ENCODE data around the gene WDSUB1.

WDSUB1 gene

GRCh38 chr2:159219394-159219998 is 67.0 kb downstream of the WDSUB1 start:
- DNase-seq = no peak

- no peak for DNase-seq
Observed at GRCh38 chr2:159218389-159218788, 68.1 kb downstream of the WDSUB1 start.

DNA sequence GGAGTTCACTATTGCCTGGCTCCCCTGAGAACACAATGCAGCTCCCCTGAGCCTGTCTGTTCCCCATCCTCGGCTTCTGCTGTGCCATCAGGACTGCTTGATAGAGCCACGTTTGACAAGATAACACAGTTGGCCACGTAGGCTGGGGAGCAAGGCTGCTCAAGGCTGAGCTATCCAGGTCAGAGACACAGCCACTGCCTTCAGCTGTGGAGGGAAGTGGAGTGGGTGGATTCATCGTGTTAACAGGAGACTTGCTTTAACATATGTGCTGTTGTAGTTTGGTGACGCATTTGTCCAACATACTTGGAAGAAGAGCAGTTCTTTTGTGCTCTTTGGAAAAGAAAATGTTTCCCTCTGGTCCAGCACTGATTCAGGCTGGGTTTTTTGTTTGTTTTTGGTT is 68.8 kb downstream of the WDSUB1 start:
- no peak for DNase-seq

DNA sequence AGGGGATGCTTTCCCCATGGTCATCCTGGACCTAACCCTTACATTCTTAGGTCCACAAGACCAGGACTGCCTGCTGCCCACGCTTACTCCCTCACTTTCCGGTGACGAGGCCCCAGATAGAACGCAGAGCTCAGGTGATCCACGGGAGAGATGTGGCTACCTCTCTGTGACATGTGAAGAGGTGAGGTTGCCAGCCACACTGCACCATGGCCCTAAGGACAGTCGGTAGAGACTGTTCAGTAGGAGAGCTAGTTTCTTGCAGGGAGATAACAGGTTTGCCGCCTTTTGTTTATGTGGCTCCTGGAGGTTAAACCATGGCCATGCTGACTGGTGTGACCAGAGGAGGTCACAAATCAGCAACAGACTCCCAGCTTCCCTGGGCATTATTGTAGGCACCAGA is 71.4 kb downstream of the WDSUB1 start:
- DNase-seq = no peak

DNA sequence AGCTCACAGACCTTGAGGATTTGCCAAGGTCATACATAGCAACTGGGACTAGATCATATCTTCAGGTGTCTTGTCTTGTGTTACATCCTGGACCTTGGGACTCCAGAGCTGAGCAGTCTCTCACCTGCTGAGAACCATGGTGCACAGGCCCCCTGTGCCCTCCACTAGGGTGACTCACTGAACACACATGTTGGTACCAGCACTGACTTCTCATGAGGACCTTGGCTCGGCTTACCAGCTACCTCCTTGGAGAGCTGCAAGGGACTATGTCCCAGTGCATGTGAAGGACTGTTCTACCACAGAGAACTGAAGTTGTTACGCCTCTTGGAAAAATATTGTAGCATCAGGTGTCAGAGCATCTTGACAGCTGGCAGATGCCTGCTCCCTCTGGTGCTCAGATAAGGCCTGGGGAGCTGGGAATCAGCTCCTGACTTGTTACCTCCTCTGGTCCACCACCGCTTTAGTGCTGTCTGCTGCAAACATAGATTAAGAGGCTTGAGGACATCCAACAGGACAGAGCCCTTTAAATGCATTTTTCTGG is 72.1 kb downstream of the WDSUB1 start:
- no peak for DNase-seq

DNA sequence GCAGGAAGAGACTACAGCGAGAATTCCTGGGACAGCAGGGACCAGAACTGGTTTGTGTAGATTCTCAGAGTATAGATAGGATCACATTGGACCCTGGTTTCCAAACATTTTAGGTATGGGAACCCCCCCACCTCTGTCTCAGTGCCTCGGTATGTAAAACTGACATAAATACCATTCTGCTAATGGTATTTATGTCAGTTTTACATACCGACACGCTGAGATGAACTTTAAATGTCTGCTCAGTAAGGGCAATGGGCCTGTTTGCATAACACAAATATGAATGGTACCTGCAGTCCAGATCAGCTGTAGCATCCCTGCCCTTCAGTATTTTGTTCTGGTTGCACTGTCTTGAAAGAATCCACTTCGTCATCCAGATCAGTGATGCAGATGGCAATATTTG is 73.2 kb downstream of the WDSUB1 start:
- no peak for DNase-seq

GRCh38 chr2:159211447-159212396 is 74.8 kb downstream of the WDSUB1 start:
- DNase-seq = no peak

- no peak for DNase-seq
Observed at GRCh38 chr2:159209341-159210306, 76.9 kb downstream of the WDSUB1 start.

GRCh38 chr2:159208438-159208837 is 78.1 kb downstream of the WDSUB1 start:
- no peak for DNase-seq

DNA sequence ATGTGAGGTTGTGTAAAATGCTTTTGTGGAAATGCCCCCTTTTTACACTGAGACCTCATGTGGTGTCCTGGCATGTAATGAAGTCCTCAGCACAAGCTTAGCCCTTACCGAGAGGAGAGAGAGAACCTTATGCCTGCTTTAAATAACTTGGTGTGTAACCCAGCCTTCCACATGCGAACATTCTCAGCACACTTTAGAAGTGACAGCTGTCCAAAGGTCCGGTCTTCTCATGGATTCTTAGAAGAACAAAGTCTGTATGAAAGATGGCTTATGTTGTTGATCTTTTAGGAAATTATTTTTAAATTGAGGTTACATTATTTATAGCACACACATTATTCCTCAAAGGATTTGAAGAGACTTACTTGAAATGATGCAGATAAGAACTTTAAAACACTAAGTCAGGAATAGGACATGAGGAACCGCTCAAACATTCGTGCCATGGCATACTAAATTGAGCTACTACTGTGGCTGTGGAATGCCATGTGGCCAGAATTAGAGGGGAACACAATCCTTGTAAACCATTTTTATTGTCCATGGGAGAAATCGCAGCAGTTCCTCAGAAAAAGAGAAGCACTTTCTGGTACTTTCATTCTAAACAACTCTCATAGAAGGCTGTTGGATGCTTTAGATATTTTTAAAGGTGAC is 79.6 kb downstream of the WDSUB1 start:
- no peak for DNase-seq

GRCh38 chr2:159204381-159205144 is 81.9 kb downstream of the WDSUB1 start:
- DNase-seq = no peak

DNA sequence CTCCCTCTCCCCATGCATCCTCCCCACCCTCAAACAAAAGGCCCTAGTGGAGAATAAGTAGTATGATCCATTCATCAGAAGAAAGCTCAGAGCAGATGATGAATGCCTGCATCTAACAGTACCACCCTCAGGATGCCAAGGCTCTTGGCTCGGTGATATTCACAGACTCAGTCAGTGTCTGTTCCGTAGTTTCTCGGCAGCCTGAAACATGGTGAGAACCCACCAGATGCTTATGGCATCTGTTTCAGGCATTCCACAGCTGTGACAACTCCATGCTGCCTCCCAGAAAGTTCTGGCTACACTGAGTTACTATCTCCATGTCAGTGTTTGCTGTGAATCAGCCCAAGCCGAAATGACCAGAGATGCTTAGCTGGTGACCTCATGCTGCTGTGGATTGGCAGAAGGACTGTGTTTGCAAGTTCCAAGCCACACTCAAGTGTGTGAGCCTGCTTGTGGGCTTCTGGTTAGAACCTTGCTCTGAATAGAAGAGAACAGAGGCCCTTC is 83.9 kb downstream of the WDSUB1 start:
- no peak for DNase-seq

DNA sequence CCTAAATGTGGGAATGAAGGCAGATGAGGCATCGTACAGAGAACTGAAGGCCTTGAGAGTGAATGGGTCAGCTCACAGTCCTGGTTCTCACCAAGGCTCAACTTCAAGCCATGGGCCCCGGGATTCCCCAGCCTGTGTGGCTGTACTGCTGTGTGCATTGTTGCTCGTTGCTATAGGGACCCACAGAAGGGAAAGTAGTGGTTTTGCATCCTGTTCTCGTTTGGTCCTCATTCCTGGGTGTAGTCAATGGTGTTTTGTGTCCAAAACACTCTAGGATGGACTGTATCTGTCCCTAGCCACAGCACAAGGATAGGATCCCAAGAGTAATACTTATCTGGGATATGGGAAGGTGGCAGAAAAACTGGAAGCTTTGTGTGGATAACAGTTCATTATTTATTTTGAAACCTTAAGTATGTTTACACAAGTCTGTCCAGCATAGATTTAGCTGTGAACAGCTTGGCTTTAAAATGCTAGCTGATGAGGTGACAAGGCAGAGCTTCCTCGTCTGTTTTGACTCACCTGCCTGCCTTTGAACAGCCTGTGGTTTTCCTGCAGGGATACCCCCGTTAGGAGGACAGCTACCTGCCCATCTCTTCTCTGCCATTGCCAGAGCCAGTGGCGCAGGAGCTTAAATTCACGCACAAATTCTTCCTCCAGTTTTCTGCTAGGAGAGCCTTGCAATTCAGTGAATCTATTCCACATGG is 85.0 kb downstream of the WDSUB1 start:
- DNase-seq = no peak

DNA sequence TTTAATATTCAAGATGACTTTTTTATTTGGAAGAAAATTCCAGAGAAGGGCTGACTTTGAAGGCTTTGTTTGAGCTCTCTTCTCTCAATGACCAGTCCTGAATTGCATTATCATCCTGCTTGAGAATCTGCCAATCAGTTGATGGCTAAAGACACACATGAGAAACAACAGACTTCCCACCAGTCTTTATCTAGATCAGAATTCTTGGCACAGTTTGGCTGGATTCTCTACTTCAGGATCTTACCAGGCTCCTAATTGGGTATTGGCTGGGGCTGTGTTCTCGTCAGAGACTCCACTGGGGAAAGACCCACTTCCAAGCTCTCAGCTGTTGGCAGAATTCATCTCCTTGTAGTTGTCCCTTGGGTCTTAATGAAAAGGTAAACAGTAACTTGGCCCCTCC is 86.0 kb downstream of the WDSUB1 start:
- no peak for DNase-seq

DNA sequence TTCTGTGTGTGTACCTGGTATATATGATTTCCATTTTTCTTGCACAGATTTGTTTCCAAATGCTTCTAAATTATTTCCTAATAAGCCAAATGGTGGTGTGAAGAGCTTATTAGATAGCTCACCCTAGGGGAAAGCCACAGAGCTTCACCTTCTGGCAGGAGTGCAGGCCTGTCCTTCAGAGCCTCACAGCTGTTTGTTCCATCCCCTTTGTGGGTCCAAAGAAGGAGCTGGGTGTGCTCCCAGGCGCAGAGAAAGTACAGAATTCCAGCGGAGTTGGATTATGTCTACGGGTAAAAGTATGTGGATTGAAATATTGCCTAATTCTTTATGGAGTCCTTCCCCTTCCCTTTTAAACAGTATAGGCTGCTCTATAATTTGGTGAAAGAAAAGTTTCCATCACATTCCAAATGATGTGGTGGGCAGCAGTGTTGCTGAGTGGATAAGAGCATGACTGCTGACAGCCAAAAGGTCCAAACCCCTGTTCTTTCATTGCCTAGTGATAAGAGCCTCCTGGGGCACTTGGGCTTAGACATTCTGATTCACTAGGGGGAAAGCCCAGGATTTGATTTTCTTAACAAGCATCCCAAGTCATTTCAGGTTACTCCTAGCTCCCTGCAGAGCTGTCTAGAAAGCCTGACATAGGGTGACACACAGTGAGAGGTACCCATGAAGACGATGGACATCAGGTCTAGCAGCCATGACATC is 86.6 kb downstream of the WDSUB1 start:
- no peak for DNase-seq

DNA sequence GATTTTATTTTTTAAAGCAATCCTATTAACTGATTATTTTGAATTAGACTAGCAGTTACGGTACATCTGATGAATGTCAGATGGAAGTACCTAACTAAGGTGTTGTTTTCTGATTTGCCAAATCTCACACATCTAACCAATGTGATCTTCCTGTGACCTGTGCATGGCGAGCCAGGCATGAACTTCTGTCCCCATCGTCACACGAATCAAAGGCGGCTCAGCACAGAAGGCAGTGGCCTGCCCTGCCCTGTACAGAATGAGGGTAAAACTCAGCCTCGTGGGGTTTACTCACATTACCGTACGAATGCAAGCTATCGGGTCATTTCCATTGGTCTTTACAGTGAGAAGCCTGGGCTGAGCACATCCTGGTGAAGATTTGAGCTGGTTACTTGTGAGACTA is 87.3 kb downstream of the WDSUB1 start:
- DNase-seq = no peak

DNA sequence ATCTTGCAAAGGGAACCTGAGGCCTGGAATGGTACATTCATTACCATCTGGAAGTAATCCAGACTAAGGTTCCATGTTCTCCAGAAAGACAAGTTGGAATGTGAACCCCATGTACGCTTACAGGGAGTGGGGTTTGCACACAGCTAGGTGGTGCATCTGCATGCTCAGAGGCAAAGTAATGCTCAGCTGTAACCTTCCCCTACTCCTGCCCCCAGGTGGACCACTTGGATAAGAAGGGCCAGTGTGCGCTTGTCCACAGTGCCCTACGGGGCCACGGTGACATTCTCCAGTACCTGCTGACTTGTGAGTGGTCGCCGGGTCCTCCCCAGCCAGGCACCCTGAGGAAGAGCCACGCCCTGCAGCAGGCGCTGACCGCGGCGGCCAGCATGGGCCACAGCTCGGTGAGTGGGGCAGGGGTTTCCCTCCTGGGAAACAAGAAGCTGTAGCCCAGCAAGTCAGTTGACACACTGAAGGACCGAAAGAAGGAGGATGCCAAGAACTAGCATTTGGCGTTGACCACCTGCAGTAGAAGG is 90.0 kb downstream of the WDSUB1 start:
- DNase-seq = no peak

DNA sequence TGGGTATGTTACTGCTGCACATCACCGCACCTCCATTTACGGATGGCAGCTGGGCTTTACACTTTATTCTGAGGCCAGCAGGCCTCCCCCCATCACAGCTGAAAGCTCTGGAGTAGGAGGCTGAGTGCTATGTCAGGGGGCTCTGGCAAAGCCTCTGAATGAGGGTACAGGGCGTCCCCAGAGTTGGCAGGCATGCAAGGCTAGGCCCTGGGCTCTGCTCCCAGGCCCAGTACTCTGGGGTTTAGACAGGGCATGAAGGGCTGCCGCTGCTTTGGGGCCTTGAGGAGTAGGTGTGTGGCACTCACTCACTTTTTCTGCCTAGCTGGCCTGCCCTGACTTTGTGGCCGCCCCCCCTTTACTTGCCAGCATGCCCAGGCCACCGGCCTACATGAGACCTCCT is 90.8 kb downstream of the WDSUB1 start:
- no peak for DNase-seq

GRCh38 chr2:159194241-159194640 is 92.3 kb downstream of the WDSUB1 start:
- no peak for DNase-seq

DNA sequence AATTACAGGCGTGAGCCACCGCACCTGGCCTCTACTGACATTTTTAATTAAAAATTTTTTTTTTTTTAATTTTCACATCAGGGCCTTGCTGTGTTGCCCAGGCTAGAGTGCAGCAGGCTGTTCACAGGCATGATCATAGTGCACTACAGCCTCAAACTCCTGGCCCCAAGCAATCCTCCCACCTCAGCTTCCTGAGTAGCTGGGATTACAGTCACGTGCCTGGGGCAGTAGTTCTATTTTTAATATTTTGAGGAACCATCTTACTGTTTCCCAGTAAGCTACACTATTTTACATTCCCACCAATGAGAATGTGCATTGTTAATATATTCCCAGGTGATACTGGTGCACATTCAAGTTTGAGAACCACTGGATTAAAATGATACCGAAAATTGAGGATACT is 92.7 kb downstream of the WDSUB1 start:
- DNase-seq = peak; percentile 33

Data from inflammatory macrophage treated with lipopolysaccharide for 4 hours (primary cell).